ENCODE data around the gene NRG2. TPM values are rescaled to one million over a fixed set of nuclear protein-coding genes. Genes with fewer than 3 reads are reported as not detected.

Gene NRG2
- total and polyA plus RNA-seq, 4 donors = 0.81 to 1.3 (median 1.2) TPM; not detected in 1

- intact Hi-C loops (cut with DNase I) = no loop called here
- DNase-seq (no peak), ATAC-seq (ENCODE audit: low FRiP score) (no peak)
Observed at GRCh38 chr5:139955616-139956273, 87.4 kb downstream of the NRG2 start.

GRCh38 chr5:139955053-139955605 is 88.0 kb downstream of the NRG2 start:
- DNase-seq (no peak), ATAC-seq (ENCODE audit: low FRiP score) (no peak)
- Histone ChIP-seq H3K36me3 (ENCODE audit: control insufficient read depth in 1 of 2, insufficient read depth in 2 of 2, low read length in 1 of 2) (no peaks in the 10 kb centered on the region), H3K27me3 (ENCODE audit: control insufficient read depth in 1 of 2, insufficient read depth in 2 of 2, low read length in 1 of 2) (no peaks in the 10 kb centered on the region), H3K27ac (ENCODE audit: low read depth in 1 of 2, low read length in 2 of 2) (no peak overlapping the region), H3K9me3 (ENCODE audit: control insufficient read depth, low read length) (no peaks in the 10 kb centered on the region), H3K4me1 (ENCODE audit: control insufficient read depth in 1 of 2, insufficient read depth in 2 of 2, low read length in 2 of 2) (no peaks in the 10 kb centered on the region), H3K4me3 (ENCODE audit: low read length in 2 of 2) (no peak overlapping the region)
- WGBS, 2 donors = 84 to 89% methylated on average over 5 of the region's 5 CpGs
- intact Hi-C loops (cut with DNase I) = no loop called here

More at GRCh38 chr5:139955616-139956273, 87.4 kb downstream of the NRG2 start:
- Histone ChIP-seq H3K4me1 (ENCODE audit: control insufficient read depth in 1 of 2, insufficient read depth in 2 of 2, low read length in 2 of 2) (no peaks in the 10 kb centered on the region), H3K9me3 (ENCODE audit: control insufficient read depth, low read length) (no peaks in the 10 kb centered on the region), H3K27me3 (ENCODE audit: control insufficient read depth in 1 of 2, insufficient read depth in 2 of 2, low read length in 1 of 2) (no peaks in the 10 kb centered on the region), H3K4me3 (ENCODE audit: low read length in 2 of 2) (no peak overlapping the region), H3K27ac (ENCODE audit: low read depth in 1 of 2, low read length in 2 of 2) (no peak overlapping the region), H3K36me3 (ENCODE audit: control insufficient read depth in 1 of 2, insufficient read depth in 2 of 2, low read length in 1 of 2) (no peaks in the 10 kb centered on the region)
- WGBS, 2 donors = 52 to 56% methylated on average over 5 of the region's 5 CpGs

- H3K4me3 ChIP-seq (ENCODE audit: low read length in 2 of 2) = no peak overlapping the region
- no peaks in the 10 kb centered on the region for H3K27me3 ChIP-seq (ENCODE audit: control insufficient read depth in 1 of 2, insufficient read depth in 2 of 2, low read length in 1 of 2)
- H3K36me3 ChIP-seq (ENCODE audit: control insufficient read depth in 1 of 2, insufficient read depth in 2 of 2, low read length in 1 of 2) = no peaks in the 10 kb centered on the region
- H3K27ac ChIP-seq (ENCODE audit: low read depth in 1 of 2, low read length in 2 of 2) = no peak overlapping the region
- DNase-seq = no peak
- no peaks in the 10 kb centered on the region for H3K4me1 ChIP-seq (ENCODE audit: control insufficient read depth in 1 of 2, insufficient read depth in 2 of 2, low read length in 2 of 2)
- 76 to 81% methylated on average over 8 of the region's 8 CpGs for WGBS, 2 donors
- ATAC-seq (ENCODE audit: low FRiP score) = no peak
- intact Hi-C loops (cut with DNase I) = no loop called here
- no peaks in the 10 kb centered on the region for H3K9me3 ChIP-seq (ENCODE audit: control insufficient read depth, low read length)
Observed at GRCh38 chr5:139954462-139954861, 88.6 kb downstream of the NRG2 start.

- intact Hi-C loops (cut with DNase I) = no loop called here
- no peaks in the 10 kb centered on the region for H3K4me1 ChIP-seq (ENCODE audit: control insufficient read depth in 1 of 2, insufficient read depth in 2 of 2, low read length in 2 of 2)
- no peak for ATAC-seq (ENCODE audit: low FRiP score)
- H3K9me3 ChIP-seq (ENCODE audit: control insufficient read depth, low read length) = no peaks in the 10 kb centered on the region
- 84 to 87% methylated on average over 7 of the region's 7 CpGs for WGBS, 2 donors
- H3K4me3 ChIP-seq (ENCODE audit: low read length in 2 of 2) = no peak overlapping the region
- no peaks in the 10 kb centered on the region for H3K36me3 ChIP-seq (ENCODE audit: control insufficient read depth in 1 of 2, insufficient read depth in 2 of 2, low read length in 1 of 2)
- no peak overlapping the region for H3K27ac ChIP-seq (ENCODE audit: low read depth in 1 of 2, low read length in 2 of 2)
- no peaks in the 10 kb centered on the region for H3K27me3 ChIP-seq (ENCODE audit: control insufficient read depth in 1 of 2, insufficient read depth in 2 of 2, low read length in 1 of 2)
- no peak for DNase-seq
Observed at GRCh38 chr5:139954022-139954421, 89.1 kb downstream of the NRG2 start.

- DNase-seq (no peak), ATAC-seq (ENCODE audit: low FRiP score) (no peak)
- H3K9me3 ChIP-seq (ENCODE audit: control insufficient read depth, low read length) = no peaks in the 10 kb centered on the region
- H3K4me3 ChIP-seq (ENCODE audit: low read length in 2 of 2) = no peak overlapping the region
- 93 to 94% methylated on average over 13 of the region's 13 CpGs for WGBS, 2 donors
- no peaks in the 10 kb centered on the region for H3K4me1 ChIP-seq (ENCODE audit: control insufficient read depth in 1 of 2, insufficient read depth in 2 of 2, low read length in 2 of 2)
- intact Hi-C loops (cut with DNase I) = no loop called here
- H3K27me3 ChIP-seq (ENCODE audit: control insufficient read depth in 1 of 2, insufficient read depth in 2 of 2, low read length in 1 of 2) = no peaks in the 10 kb centered on the region
- no peak overlapping the region for H3K27ac ChIP-seq (ENCODE audit: low read depth in 1 of 2, low read length in 2 of 2)
- H3K36me3 ChIP-seq (ENCODE audit: control insufficient read depth in 1 of 2, insufficient read depth in 2 of 2, low read length in 1 of 2) = no peaks in the 10 kb centered on the region
Observed at GRCh38 chr5:139952574-139952973, 90.5 kb downstream of the NRG2 start.

GRCh38 chr5:139951983-139952382 is 91.1 kb downstream of the NRG2 start:
- Histone ChIP-seq H3K27ac (ENCODE audit: low read depth in 1 of 2, low read length in 2 of 2) (no peak overlapping the region), H3K27me3 (ENCODE audit: control insufficient read depth in 1 of 2, insufficient read depth in 2 of 2, low read length in 1 of 2) (no peaks in the 10 kb centered on the region), H3K4me3 (ENCODE audit: low read length in 2 of 2) (no peak overlapping the region), H3K36me3 (ENCODE audit: control insufficient read depth in 1 of 2, insufficient read depth in 2 of 2, low read length in 1 of 2) (no peaks in the 10 kb centered on the region), H3K9me3 (ENCODE audit: control insufficient read depth, low read length) (no peaks in the 10 kb centered on the region), H3K4me1 (ENCODE audit: control insufficient read depth in 1 of 2, insufficient read depth in 2 of 2, low read length in 2 of 2) (no peaks in the 10 kb centered on the region)
- WGBS, 2 donors = 81 to 89% methylated on average over 1 of the region's 1 CpG
- no peak for DNase-seq
- intact Hi-C loops (cut with DNase I) = no loop called here
- ATAC-seq (ENCODE audit: low FRiP score) = no peak

GRCh38 chr5:139951296-139951924 is 91.7 kb downstream of the NRG2 start:
- ATAC-seq (ENCODE audit: low FRiP score) (no peak), DNase-seq (no peak)
- Histone ChIP-seq H3K9me3 (ENCODE audit: control insufficient read depth, low read length) (no peaks in the 10 kb centered on the region), H3K27ac (ENCODE audit: low read depth in 1 of 2, low read length in 2 of 2) (no peak overlapping the region), H3K36me3 (ENCODE audit: control insufficient read depth in 1 of 2, insufficient read depth in 2 of 2, low read length in 1 of 2) (no peaks in the 10 kb centered on the region), H3K4me3 (ENCODE audit: low read length in 2 of 2) (no peak overlapping the region), H3K27me3 (ENCODE audit: control insufficient read depth in 1 of 2, insufficient read depth in 2 of 2, low read length in 1 of 2) (no peaks in the 10 kb centered on the region), H3K4me1 (ENCODE audit: control insufficient read depth in 1 of 2, insufficient read depth in 2 of 2, low read length in 2 of 2) (no peaks in the 10 kb centered on the region)
- intact Hi-C loops (cut with DNase I) = no loop called here
- 91 to 98% methylated on average over 6 of the region's 6 CpGs for WGBS, 2 donors

GRCh38 chr5:139950436-139950835 is 92.7 kb downstream of the NRG2 start:
- H3K9me3 ChIP-seq (ENCODE audit: control insufficient read depth, low read length) = no peaks in the 10 kb centered on the region
- no peak overlapping the region for H3K4me3 ChIP-seq (ENCODE audit: low read length in 2 of 2)
- H3K27me3 ChIP-seq (ENCODE audit: control insufficient read depth in 1 of 2, insufficient read depth in 2 of 2, low read length in 1 of 2) = no peaks in the 10 kb centered on the region
- H3K27ac ChIP-seq (ENCODE audit: low read depth in 1 of 2, low read length in 2 of 2) = no peak overlapping the region
- DNase-seq (no peak), ATAC-seq (ENCODE audit: low FRiP score) (no peak)
- no peaks in the 10 kb centered on the region for H3K4me1 ChIP-seq (ENCODE audit: control insufficient read depth in 1 of 2, insufficient read depth in 2 of 2, low read length in 2 of 2)
- WGBS, 2 donors = 93 to 97% methylated on average over 2 of the region's 2 CpGs
- no peaks in the 10 kb centered on the region for H3K36me3 ChIP-seq (ENCODE audit: control insufficient read depth in 1 of 2, insufficient read depth in 2 of 2, low read length in 1 of 2)
- intact Hi-C loops (cut with DNase I) = no loop called here

- ATAC-seq (ENCODE audit: low FRiP score) = no peak
- 74 to 79% methylated on average over 1 of the region's 1 CpG for WGBS, 2 donors
- Histone ChIP-seq H3K9me3 (ENCODE audit: control insufficient read depth, low read length) (no peaks in the 10 kb centered on the region), H3K4me1 (ENCODE audit: control insufficient read depth in 1 of 2, insufficient read depth in 2 of 2, low read length in 2 of 2) (no peaks in the 10 kb centered on the region), H3K27me3 (ENCODE audit: control insufficient read depth in 1 of 2, insufficient read depth in 2 of 2, low read length in 1 of 2) (no peaks in the 10 kb centered on the region), H3K4me3 (ENCODE audit: low read length in 2 of 2) (no peak overlapping the region), H3K27ac (ENCODE audit: low read depth in 1 of 2, low read length in 2 of 2) (no peak overlapping the region), H3K36me3 (ENCODE audit: control insufficient read depth in 1 of 2, insufficient read depth in 2 of 2, low read length in 1 of 2) (no peaks in the 10 kb centered on the region)
- intact Hi-C loops (cut with DNase I) = no loop called here
- DNase-seq = no peak
Observed at GRCh38 chr5:139949710-139950109, 93.4 kb downstream of the NRG2 start.
